ENCODE data around the gene ZIC2. TPM values are rescaled to one million over a fixed set of nuclear protein-coding genes. Genes with fewer than 3 reads are reported as not detected.

ZIC2 gene
- total RNA-seq, 4 donors from 2014 or later = 0.10 TPM; not detected in 3

DNA sequence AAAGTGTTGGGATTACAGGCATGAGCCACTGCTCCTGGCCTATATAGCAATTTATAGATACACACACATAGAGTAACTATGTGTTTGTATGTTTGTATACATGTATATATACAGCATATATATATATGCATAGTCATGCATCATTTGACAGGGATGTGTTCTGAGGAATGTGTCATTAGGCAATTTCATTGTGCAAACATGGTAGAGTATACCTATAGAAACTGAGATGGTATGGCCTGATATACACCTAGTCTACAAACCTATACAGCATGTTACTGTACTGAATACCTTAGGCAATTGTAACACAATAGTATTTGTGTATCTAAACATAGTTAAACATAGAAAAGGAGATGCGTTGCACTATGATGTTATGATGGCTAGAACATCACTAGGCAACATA lies 54.4 kb downstream of the ZIC2 start:
- H3K4me3 ChIP-seq (ENCODE audit: low read depth, poor library complexity, severe bottlenecking) = no peak overlapping the region
- intact Hi-C loops (cut with DNase I; ENCODE audit: low total_unique reads) = no loop called here
- TF ChIP-seq POLR2A (IDR thresholded peaks at IDR 0.05) = no peak
- TF ChIP-seq, protein P1, sequence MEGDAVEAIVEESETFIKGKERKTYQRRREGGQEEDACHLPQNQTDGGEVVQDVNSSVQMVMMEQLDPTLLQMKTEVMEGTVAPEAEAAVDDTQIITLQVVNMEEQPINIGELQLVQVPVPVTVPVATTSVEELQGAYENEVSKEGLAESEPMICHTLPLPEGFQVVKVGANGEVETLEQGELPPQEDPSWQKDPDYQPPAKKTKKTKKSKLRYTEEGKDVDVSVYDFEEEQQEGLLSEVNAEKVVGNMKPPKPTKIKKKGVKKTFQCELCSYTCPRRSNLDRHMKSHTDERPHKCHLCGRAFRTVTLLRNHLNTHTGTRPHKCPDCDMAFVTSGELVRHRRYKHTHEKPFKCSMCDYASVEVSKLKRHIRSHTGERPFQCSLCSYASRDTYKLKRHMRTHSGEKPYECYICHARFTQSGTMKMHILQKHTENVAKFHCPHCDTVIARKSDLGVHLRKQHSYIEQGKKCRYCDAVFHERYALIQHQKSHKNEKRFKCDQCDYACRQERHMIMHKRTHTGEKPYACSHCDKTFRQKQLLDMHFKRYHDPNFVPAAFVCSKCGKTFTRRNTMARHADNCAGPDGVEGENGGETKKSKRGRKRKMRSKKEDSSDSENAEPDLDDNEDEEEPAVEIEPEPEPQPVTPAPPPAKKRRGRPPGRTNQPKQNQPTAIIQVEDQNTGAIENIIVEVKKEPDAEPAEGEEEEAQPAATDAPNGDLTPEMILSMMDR (IDR thresholded peaks at IDR 0.05) = no peak
- 91% methylated on average over 1 of the region's 1 CpG for WGBS, 2 donors
- no peak for DNase-seq (ENCODE audit: low spot score in 2 of 2)

Other genes with a start within 250 kb of the ZIC2 start
- not detected for gene ZIC5, start 10.0 kb upstream of the ZIC2 start, total RNA-seq
- 10 to 100 TPM; 24.3 to 34.2 (median 26.2) TPM for gene PCCA, start 107.3 kb downstream of the ZIC2 start, total RNA-seq

Data from lower leg skin (tissue), 4 donors.